OCI-LY7 (cell line): ENCODE results near the gene FOS. TPM values are rescaled to one million over a fixed set of nuclear protein-coding genes. Genes with fewer than 3 reads are reported as not detected.

Experiments used
- BruUV-seq: library from RNA; stranded (reverse); fragments of 400-500 nt; replicated peaks from 2 replicates; lab custom pipeline; 2021; lab: Mats Ljungman, UMichigan
- CTCF ChIA-PET: fragments of 300-600 bp; sonication (Branson Sonifier 250); formaldehyde crosslinking; loops from one replicate; lab custom pipeline; 2022; ENCODE audit warnings: antibody characterized with exemption; ENCODE audit not compliant: unreplicated experiment; lab: Charles Lee
- POLR2A ChIA-PET: fragments of 300-600 bp; sonication (Branson Sonifier 250); formaldehyde crosslinking; loops from one replicate; lab custom pipeline; 2022; ENCODE audit warnings: antibody characterized with exemption; lab: Charles Lee
- DNase-seq: peaks from one replicate; pipeline ENCODE4 v3.0.0-alpha.2; 2015; ENCODE audit warnings: low spot score
- H2AFZ ChIP-seq: fragments of 200-600 bp; sonication (generic), shearing (Covaris generic); 2 replicates; pipeline ENCODE4 v1.6.1; 2014; ENCODE audit warnings: mild to moderate bottlenecking, antibody characterized with exemption, low read length, moderate library complexity
- H3K27ac ChIP-seq: fragments of 200-600 bp; sonication (generic); 2 replicates; pipeline ENCODE4 v1.5.1; 2014; ENCODE audit warnings: mixed run types, low read depth, mild to moderate bottlenecking, moderate library complexity, low read length, inconsistent platforms; ENCODE audit not compliant: poor library complexity, severe bottlenecking
- H3K36me3 ChIP-seq: fragments of 200-600 bp; sonication (generic); 2 replicates; pipeline ENCODE4 v1.6.1; 2014; ENCODE audit warnings: mild to moderate bottlenecking, antibody characterized with exemption, low read length, moderate library complexity, mixed read lengths; ENCODE audit not compliant: insufficient read depth
- H3K4me1 ChIP-seq: fragments of 200-600 bp; sonication (generic); 2 replicates; pipeline ENCODE4 v1.5.1; 2014; ENCODE audit warnings: mild to moderate bottlenecking, low read length; ENCODE audit not compliant: insufficient read depth, poor library complexity, severe bottlenecking
- H3K4me2 ChIP-seq: fragments of 200-600 bp; sonication (generic); 2 replicates; pipeline ENCODE4 v1.6.1; 2014; ENCODE audit warnings: mild to moderate bottlenecking, low read length
- H3K4me3 ChIP-seq: fragments of 200-600 bp; sonication (generic); 2 replicates; pipeline ENCODE4 v1.5.1; 2014; ENCODE audit warnings: mild to moderate bottlenecking, low read depth, low read length; ENCODE audit not compliant: poor library complexity, severe bottlenecking
- H3K79me2 ChIP-seq: fragments of 200-600 bp; sonication (generic); 2 replicates; pipeline ENCODE4 v1.6.1; 2016; ENCODE audit warnings: low read depth, mild to moderate bottlenecking, low read length, moderate library complexity, mixed read lengths; ENCODE audit not compliant: insufficient read depth
- H3K9me2 ChIP-seq: fragments of 200-600 bp; sonication (generic); 2 replicates; pipeline ENCODE4 v1.6.1; 2016; ENCODE audit warnings: mild to moderate bottlenecking, low read length, mixed read lengths; ENCODE audit not compliant: insufficient read depth
- H3K9me3 ChIP-seq: fragments of 200-600 bp; sonication (generic); 2 replicates; pipeline ENCODE4 v1.6.1; 2014; ENCODE audit warnings: mild to moderate bottlenecking, mixed run types, low read length, mixed read lengths
- H4K20me1 ChIP-seq: fragments of 200-600 bp; sonication (generic); 2 replicates; pipeline ENCODE4 v1.6.1; 2014; ENCODE audit warnings: mild to moderate bottlenecking, antibody characterized with exemption, low read length, moderate library complexity, mixed read lengths; ENCODE audit not compliant: insufficient read depth
- CTCF ChIP-seq: fragments of 200-600 bp; sonication (generic); conservative IDR thresholded peaks from 2 replicates; pipeline ENCODE4 v1.5.1; 2014; ENCODE audit warnings: mild to moderate bottlenecking, antibody characterized with exemption, low read length, moderate library complexity, mixed read lengths
- EZH2phosphoT487 ChIP-seq: fragments of 200-600 bp; sonication (generic); IDR thresholded peaks from 2 replicates; pipeline ENCODE4 v1.6.1; 2018; ENCODE audit warnings: low read depth, borderline replicate concordance, mild to moderate bottlenecking, mixed run types, antibody characterized with exemption, low read length, moderate library complexity, mixed read lengths
- intact Hi-C: fragments of 100-400 bp; cut with micrococcal nuclease; formaldehyde crosslinking; loops from one replicate; pipeline ENCODE4 v1.10.0; 2022; ENCODE audit not compliant: unreplicated experiment
- total RNA-seq, 2 experiments: library from RNA; depleted of rRNA in 1 of 2; stranded (reverse); fragments of >200 nt in 1 of 2; shearing (Covaris generic) in 1 of 2; gene quantifications; 2 replicates each; pipeline ENCODE4 v1.2.3, GENCODE V29; 2014 to 2022

The FOS gene
- total RNA-seq, 2 experiments from 2014 or later, result 3.3 to 16.9 TPM

DNA sequence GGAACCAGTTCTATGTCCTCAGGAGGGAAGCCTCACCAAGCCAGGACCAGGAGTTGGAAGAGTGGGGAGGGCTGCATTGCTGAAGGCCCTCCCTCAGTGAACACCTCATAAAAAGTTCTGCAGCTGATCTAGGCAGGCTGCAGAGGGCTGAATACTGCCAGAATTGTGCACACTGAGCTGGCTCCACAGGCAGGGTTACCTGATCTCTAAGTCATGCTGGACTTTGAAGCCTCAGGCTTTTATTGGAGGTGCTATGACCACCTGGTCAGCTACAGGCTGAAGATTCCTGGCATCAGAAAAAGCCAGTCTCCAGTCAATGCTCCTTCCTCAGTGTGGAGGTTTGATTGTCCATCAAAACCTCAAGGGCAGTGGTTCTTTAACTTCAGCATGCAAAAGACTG is 39.7 kb downstream of the FOS start:
- no peak overlapping the region for H3K27ac ChIP-seq
- no peaks in the 10 kb centered on the region for H3K4me1 ChIP-seq
- no peak for DNase-seq
- no TSS peak for BruUV-seq
- TF ChIP-seq CTCF (no peak), EZH2phosphoT487 (no peak)
- H3K4me3 ChIP-seq, result no peak overlapping the region
- intact Hi-C loops, result no loop called here
- H3K4me2 ChIP-seq, result no peak overlapping the region
- ChIA-PET POLR2A (no interaction called here), CTCF (no interaction called here)
- no peaks in the 10 kb centered on the region for H3K9me2 ChIP-seq
- H4K20me1 ChIP-seq, result no peaks in the 10 kb centered on the region
- no peak overlapping the region for H2AFZ ChIP-seq
- H3K9me3 ChIP-seq, result no peaks in the 10 kb centered on the region
- H3K36me3 ChIP-seq, result no peaks in the 10 kb centered on the region
- no peaks in the 10 kb centered on the region for H3K79me2 ChIP-seq

DNA sequence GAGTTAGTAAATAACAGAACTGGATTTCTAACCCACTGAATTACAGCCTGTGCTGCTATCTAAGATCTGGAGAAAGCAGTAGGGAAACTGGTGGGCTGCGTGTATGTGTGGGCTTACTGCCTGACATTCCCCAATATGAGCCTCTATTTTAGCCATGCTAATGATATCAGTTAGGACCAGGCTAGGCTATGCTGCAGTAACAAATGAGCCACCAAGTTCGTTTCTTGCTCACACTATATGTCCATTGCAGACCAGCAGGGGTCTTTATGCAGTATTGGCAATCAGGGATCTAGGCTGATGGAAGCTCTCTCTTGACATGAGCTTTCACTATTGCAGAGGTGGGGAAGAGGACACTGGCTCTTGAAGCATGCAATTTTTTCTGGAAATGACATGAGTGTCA is 40.4 kb downstream of the FOS start:
- intact Hi-C loops, result no loop called here
- Histone ChIP-seq H3K27ac (no peak overlapping the region), H3K4me2 (no peak overlapping the region), H4K20me1 (no peaks in the 10 kb centered on the region), H3K9me3 (no peaks in the 10 kb centered on the region), H3K36me3 (no peaks in the 10 kb centered on the region), H3K9me2 (no peaks in the 10 kb centered on the region), H3K4me1 (no peaks in the 10 kb centered on the region), H3K79me2 (no peaks in the 10 kb centered on the region), H3K4me3 (no peak overlapping the region), H2AFZ (no peak overlapping the region)
- no TSS peak for BruUV-seq
- no peak for TF ChIP-seq EZH2phosphoT487
- TF ChIP-seq CTCF, result no peak
- ChIA-PET POLR2A (no interaction called here), CTCF (no interaction called here)
- no peak for DNase-seq

DNA sequence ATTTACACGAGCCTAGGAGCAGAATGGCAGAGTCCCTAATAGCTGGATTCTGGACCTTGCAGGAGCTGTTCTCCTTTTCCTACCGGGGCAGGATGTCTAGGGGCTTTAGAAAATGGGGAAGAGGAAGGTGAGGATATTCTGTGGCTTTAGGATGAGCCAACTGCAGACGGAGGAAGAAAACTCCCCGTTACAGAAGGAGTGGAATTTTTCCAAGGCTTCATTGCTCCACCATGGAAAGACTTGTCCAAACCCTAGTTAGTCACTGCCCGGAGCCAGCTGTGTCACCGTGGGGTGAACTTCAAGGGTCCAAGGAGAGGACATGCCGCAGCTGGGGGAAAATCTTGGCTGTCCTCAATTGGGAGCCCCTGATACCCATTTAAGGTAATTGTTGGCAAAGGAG is 41.6 kb downstream of the FOS start:
- TF ChIP-seq CTCF, result no peak
- TF ChIP-seq EZH2phosphoT487, result no peak
- ChIA-PET POLR2A (no interaction called here), CTCF (no interaction called here)
- H2AFZ ChIP-seq, result no peak overlapping the region
- H3K4me2 ChIP-seq, result no peak overlapping the region
- DNase-seq, result no peak
- BruUV-seq, result no TSS peak
- no peaks in the 10 kb centered on the region for H3K4me1 ChIP-seq
- no peaks in the 10 kb centered on the region for H3K9me3 ChIP-seq
- intact Hi-C loops, result no loop called here
- no peaks in the 10 kb centered on the region for H3K9me2 ChIP-seq
- H4K20me1 ChIP-seq, result no peaks in the 10 kb centered on the region
- no peak overlapping the region for H3K4me3 ChIP-seq
- H3K36me3 ChIP-seq, result no peaks in the 10 kb centered on the region
- no peaks in the 10 kb centered on the region for H3K79me2 ChIP-seq
- H3K27ac ChIP-seq, result no peak overlapping the region
